Activated T-helper 2 cell treated with anti-CD3 and anti-CD28 coated beads, Interferon-gamma antibody, Interleukin-2, Interleukin-4, amounts not matched to agents 10 μg/mL and 5 μg/mL and 100 μg/mL, durations not matched to agents 14 hours and 24 hours and 36 hours (primary cell): Measurements from ENCODE around the gene USO1. TPM values are rescaled to one million over a fixed set of nuclear protein-coding genes. Genes with fewer than 3 reads are reported as not detected.

Source experiments
- DNase-seq: peaks from one replicate; pipeline ENCODE4 v3.0.0; 2021; ENCODE audit warnings: low spot score
- H3K27ac Mint-ChIP-seq: one replicate; pipeline ENCODE4 v1.8.0; 2021; ENCODE audit warnings: mixed read lengths
- H3K27me3 Mint-ChIP-seq: one replicate; pipeline ENCODE4 v1.8.0; 2021; ENCODE audit warnings: low read depth, mixed read lengths
- H3K36me3 Mint-ChIP-seq: one replicate; pipeline ENCODE4 v1.8.0; 2021; ENCODE audit warnings: low read depth, mixed read lengths
- H3K4me1 Mint-ChIP-seq: one replicate; pipeline ENCODE4 v1.8.0; 2021; ENCODE audit warnings: low read depth, mixed read lengths
- H3K4me3 Mint-ChIP-seq: one replicate; pipeline ENCODE4 v1.8.0; 2021; ENCODE audit warnings: low read depth, mild to moderate bottlenecking, moderate library complexity, mixed read lengths
- H3K9me3 Mint-ChIP-seq: one replicate; pipeline ENCODE4 v1.8.0; 2021; ENCODE audit warnings: mixed read lengths
- intact Hi-C: fragments of 100-400 bp; cut with micrococcal nuclease; formaldehyde crosslinking; loops from one replicate; pipeline ENCODE4 v1.15.1; 2023
- total RNA-seq: library from RNA; stranded (reverse); gene quantifications from 2 replicates; pipeline ENCODE4 v1.2.3, GENCODE V29; 2022

Gene USO1
- total RNA-seq, 1 donor from 2014 or later, result 59.0 TPM

DNA sequence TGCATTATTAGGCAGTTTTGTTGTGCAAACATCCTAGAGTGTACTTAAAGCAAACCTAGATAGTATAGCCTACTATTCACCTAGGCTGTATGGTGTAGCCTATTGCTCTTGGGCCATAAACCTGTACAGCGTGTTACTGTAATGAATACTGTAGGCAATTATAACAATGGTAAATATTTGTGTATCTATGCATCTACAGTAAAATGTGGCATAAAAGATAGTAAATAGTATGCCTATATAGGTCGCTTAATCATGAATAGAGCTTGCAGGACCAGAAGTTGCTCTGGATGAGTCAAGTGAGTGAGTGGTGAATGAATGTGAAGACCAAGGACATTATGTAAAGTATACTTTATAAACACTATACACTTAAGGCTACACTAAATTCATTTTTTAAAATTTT, 16.6 kb downstream of the USO1 start:
- Mint-ChIP-seq H3K9me3 (no peaks in the 10 kb centered on the region), H3K4me3 (no peak overlapping the region), H3K4me1 (peaks cover 3% of the 10 kb centered on the region), H3K36me3 (peaks cover 11% of the 10 kb centered on the region), H3K27me3 (no peaks in the 10 kb centered on the region), H3K27ac (no peak overlapping the region)
- no peak for DNase-seq
- intact Hi-C loops, result no loop called here

DNA sequence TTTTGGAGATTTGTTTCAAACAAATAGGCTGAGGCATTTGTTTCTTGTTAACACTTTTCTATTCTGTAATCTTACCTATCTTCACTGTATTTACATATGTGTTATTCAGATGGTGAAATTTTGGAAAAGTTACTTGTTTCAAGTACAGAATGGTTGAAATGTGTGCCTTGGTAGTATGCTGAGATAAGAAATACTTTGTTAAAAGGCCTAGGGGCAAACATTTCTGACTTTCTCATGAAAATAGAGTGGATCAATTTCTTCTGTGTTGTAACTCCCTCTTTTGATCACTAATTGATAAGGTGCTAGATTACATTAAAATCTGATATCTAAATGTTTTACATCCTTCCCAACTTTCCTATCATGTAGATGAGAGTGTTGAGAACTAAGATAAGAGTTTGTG, 18.1 kb downstream of the USO1 start:
- Mint-ChIP-seq H3K4me1 (peaks cover 2% of the 10 kb centered on the region), H3K9me3 (no peaks in the 10 kb centered on the region), H3K27ac (no peak overlapping the region), H3K36me3 (peaks cover 9% of the 10 kb centered on the region), H3K27me3 (no peaks in the 10 kb centered on the region), H3K4me3 (no peak overlapping the region)
- DNase-seq, result no peak
- intact Hi-C loops, result no loop called here

DNA sequence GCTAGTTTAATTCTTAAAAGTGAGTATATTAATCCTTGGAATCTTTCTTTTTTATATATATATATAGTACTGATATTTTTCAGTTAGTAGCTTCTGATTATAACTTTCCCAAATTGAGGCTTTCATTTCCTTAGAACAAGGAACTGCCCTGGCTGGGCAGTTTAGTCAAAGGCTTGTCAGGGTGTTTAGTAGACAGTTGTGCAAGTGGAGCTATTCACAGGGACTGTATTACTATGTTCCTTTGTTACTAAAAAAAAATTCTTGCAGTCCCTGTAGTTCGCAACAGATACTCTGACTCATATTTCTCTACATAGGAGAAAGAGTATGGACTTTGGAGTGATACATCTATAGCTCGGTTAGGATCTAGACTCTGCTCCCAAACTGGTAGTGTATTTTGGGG, 20.8 kb downstream of the USO1 start:
- Mint-ChIP-seq H3K4me3 (no peak overlapping the region), H3K27ac (no peak overlapping the region), H3K27me3 (no peaks in the 10 kb centered on the region), H3K36me3 (peaks cover 9% of the 10 kb centered on the region), H3K9me3 (no peaks in the 10 kb centered on the region), H3K4me1 (peaks cover 2% of the 10 kb centered on the region)
- DNase-seq, result no peak
- intact Hi-C loops, result no loop called here

DNA sequence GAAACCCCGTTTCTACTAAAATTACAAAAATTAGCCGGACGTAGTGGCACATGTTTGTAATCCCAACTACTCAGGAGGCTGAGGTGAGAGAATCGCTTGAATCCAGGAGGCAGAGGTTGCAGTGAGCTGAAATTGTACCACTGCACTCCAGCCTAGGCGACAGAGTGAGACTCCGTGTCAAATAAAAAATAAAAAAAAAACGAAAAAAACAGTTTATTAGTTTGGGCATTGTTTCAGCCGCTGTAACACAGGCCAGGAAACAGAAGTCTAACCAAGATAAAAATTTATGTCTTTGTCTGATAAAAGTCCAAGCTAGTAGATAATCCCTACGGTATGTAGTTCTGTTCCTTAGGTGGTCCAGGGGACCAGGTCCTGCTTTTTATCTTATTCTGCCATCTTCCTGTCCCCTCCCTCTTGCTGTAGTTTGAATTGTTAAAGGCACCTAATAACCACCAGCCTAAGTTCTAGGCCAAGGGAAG, 21.4 kb downstream of the USO1 start:
- H3K36me3 Mint-ChIP-seq, result peaks cover 9% of the 10 kb centered on the region
- H3K4me3 Mint-ChIP-seq, result no peak overlapping the region
- H3K9me3 Mint-ChIP-seq, result no peaks in the 10 kb centered on the region
- peaks cover 2% of the 10 kb centered on the region for H3K4me1 Mint-ChIP-seq
- no peak overlapping the region for H3K27ac Mint-ChIP-seq
- intact Hi-C loops, result no loop called here
- DNase-seq, result no peak
- H3K27me3 Mint-ChIP-seq, result no peaks in the 10 kb centered on the region

DNA sequence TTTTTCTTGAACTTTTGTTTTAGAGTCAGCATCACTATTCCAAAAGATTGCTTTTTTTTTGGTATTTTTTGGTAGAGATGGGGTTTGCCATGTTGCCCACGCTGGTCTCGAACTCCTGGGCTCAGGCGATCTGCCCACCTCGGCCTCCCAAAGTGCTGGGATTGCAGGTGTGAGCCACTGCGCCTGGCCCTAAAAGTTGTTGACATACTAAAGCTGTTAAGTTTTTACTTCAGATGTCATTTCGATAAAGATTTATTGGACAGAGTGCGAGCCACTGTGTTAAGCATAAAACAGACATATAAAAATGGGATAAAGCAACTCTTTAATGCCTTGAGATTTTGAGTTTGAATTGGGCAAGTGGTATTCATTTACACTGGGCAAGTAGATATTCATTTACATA, 28.3 kb downstream of the USO1 start:
- no peak overlapping the region for H3K27ac Mint-ChIP-seq
- intact Hi-C loops, result no loop called here
- no peaks in the 10 kb centered on the region for H3K27me3 Mint-ChIP-seq
- no peak for DNase-seq
- H3K4me3 Mint-ChIP-seq, result no peak overlapping the region
- H3K4me1 Mint-ChIP-seq, result peaks cover 2% of the 10 kb centered on the region
- H3K36me3 Mint-ChIP-seq, result peaks cover 37% of the 10 kb centered on the region
- H3K9me3 Mint-ChIP-seq, result no peaks in the 10 kb centered on the region

DNA sequence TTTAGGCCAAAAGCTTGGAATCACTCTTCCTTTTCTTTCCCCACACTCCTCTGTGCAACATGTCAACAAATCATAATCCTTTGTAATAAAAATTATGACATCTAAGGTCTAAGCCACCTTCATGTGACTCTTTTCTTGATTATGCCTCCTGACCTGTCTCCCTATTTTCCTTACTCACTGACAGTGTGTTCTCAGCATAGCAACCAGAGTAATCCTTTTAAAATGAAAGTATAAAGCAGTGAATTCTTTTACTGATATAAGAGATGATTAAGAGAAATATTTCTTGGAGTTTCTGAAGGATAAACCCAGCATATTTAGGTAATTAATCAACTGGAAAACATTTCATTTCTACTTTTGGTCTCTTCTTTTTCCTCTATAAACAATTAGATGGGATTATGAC, 44.7 kb downstream of the USO1 start:
- intact Hi-C loops, result no loop called here
- Mint-ChIP-seq H3K27ac (no peak overlapping the region), H3K36me3 (peaks cover 37% of the 10 kb centered on the region), H3K27me3 (no peaks in the 10 kb centered on the region), H3K4me1 (peaks cover 2% of the 10 kb centered on the region), H3K9me3 (no peaks in the 10 kb centered on the region), H3K4me3 (no peak overlapping the region)
- no peak for DNase-seq

DNA sequence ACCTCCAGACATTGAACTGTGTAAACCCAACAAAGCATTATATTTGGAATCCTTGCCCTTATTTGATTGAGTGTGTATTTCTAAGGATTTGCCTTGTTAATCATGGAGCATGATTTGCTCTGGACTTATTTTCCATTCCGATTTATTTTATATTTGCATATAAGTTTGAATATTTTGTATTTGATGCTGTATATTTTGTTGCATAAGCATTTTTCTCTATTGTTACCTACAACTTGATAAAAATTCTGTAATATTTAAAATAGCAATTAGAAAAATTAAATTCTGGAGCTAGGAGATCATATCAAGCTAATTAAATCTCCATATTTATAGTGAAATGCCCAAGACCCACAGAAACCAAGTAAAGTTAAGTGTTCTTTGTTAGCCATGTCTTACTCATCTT, 47.2 kb downstream of the USO1 start:
- H3K27me3 Mint-ChIP-seq, result no peaks in the 10 kb centered on the region
- no peak for DNase-seq
- peaks cover 2% of the 10 kb centered on the region for H3K4me1 Mint-ChIP-seq
- H3K27ac Mint-ChIP-seq, result no peak overlapping the region
- peaks cover 9% of the 10 kb centered on the region for H3K9me3 Mint-ChIP-seq
- intact Hi-C loops, result no loop called here
- no peak overlapping the region for H3K4me3 Mint-ChIP-seq
- H3K36me3 Mint-ChIP-seq, result peaks cover 63% of the 10 kb centered on the region

DNA sequence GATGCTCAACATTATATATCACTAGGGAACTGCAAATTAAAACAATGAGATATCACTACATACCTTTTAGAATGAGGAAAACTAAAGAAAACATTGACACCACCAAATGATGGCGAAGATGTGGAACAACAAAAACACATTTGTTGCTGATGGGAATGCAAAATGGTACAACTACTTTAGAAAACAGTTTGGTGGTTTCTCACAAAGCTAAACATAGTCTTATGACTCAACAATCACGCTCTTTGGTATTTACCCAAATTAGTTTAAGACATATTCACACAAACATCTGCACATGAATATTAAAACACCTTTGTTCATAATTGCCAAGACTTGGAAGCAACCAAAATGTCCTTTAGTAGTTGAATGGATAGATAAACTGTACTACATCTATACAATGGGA, 53.2 kb downstream of the USO1 start:
- no peaks in the 10 kb centered on the region for H3K27me3 Mint-ChIP-seq
- no peak for DNase-seq
- intact Hi-C loops, result no loop called here
- H3K9me3 Mint-ChIP-seq, result peaks cover 13% of the 10 kb centered on the region
- H3K4me3 Mint-ChIP-seq, result no peak overlapping the region
- peaks cover 3% of the 10 kb centered on the region for H3K4me1 Mint-ChIP-seq
- peaks cover 78% of the 10 kb centered on the region for H3K36me3 Mint-ChIP-seq
- no peak overlapping the region for H3K27ac Mint-ChIP-seq

DNA sequence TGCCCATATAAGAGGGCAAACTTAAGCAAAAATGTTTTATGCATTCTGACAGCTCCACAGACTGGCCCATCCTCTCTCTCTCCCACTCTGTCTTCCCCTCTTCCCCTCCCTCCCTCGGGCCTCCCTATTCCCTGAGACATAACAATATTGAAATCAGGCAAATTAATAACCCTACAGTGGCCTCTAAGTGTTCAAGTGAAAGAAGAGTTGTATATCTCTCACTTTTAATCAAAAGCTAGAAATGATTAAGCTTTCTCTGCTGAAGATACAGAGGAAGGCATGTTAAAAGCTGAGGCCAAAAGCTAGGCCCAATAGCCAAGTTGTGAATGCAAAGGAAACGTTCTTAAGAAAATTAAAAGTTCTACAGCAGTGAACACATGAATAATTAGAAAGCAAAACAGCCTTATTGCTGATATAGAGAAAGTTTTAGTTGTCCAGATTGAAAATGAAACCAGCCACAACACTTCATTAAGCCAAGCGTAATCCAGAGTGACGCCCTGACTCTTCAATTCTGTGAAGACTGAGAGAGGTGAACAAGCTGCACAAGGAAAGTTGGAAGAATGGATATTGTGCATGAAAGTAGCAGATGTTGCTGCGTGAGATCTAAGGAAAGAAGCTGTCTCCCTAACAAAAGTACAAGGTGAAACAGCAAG, 54.9 kb downstream of the USO1 start:
- Mint-ChIP-seq H3K27me3 (no peaks in the 10 kb centered on the region), H3K9me3 (peaks cover 13% of the 10 kb centered on the region), H3K36me3 (peaks cover 83% of the 10 kb centered on the region), H3K27ac (no peak overlapping the region), H3K4me3 (no peak overlapping the region), H3K4me1 (peaks cover 3% of the 10 kb centered on the region)
- intact Hi-C loops, result no loop called here
- DNase-seq, result no peak

DNA sequence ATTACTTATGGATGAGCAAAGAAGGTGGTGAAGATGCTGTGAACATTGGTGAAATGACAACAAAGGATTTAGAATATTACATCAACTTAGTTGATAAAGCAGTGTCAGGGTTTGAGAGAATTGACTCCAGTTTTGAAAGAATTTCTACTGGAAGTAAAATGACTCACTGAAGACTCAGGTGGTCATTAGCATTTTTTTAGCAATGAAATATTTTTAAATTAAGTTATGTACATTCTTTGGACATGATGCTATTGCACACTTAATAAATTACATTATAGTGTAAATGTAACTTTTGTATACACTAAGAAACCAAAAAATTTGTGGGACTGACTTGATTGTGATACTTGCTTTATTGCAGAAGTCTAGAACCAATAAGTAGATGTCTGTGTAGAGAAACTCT, 56.9 kb downstream of the USO1 start:
- H3K36me3 Mint-ChIP-seq, result peaks cover 67% of the 10 kb centered on the region
- peaks cover 4% of the 10 kb centered on the region for H3K9me3 Mint-ChIP-seq
- H3K27me3 Mint-ChIP-seq, result no peaks in the 10 kb centered on the region
- no peak overlapping the region for H3K27ac Mint-ChIP-seq
- peaks cover 3% of the 10 kb centered on the region for H3K4me1 Mint-ChIP-seq
- no peak for DNase-seq
- intact Hi-C loops, result no loop called here
- no peak overlapping the region for H3K4me3 Mint-ChIP-seq

DNA sequence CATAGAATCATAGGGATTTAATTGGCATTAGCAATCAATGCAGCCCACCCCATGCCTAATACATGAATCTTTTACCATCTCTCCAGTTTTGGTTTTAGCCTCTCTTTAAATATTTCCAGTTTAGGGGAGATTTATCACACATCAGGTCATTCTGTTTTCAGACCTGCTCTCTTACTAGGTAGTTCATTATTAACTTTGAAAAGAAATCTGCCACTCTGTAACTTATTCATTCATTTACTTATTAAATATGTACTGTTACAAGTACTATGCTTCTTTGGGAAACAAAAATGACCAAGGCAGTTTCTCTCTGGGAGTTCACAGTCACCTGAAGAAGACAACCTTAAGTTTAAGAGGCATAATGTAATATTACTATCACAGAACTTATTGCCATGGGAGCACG, 62.1 kb downstream of the USO1 start:
- no peaks in the 10 kb centered on the region for H3K27me3 Mint-ChIP-seq
- no peaks in the 10 kb centered on the region for H3K9me3 Mint-ChIP-seq
- no peaks in the 10 kb centered on the region for H3K4me1 Mint-ChIP-seq
- H3K27ac Mint-ChIP-seq, result no peak overlapping the region
- DNase-seq, result no peak
- H3K4me3 Mint-ChIP-seq, result no peak overlapping the region
- intact Hi-C loops, result no loop called here
- H3K36me3 Mint-ChIP-seq, result peaks cover 42% of the 10 kb centered on the region

DNA sequence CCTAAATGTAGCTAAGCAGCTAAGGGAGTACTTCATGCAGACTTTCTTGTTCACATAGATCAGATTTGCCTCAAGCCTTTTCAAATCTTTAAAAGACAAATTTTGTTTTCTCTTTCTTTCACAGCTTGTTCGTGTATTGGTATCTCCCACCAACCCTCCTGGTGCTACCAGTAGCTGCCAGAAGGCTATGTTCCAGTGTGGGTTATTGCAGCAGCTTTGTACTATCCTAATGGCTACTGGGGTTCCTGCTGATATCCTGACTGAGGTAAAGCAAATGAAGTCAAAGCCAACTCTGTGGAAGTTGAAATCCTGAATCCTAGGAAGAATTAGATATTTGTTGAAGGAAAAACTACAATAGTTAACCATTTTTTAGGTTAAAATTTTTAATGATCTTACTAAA, 62.6 kb downstream of the USO1 start:
- H3K4me3 Mint-ChIP-seq, result no peak overlapping the region
- intact Hi-C loops, result no loop called here
- no peaks in the 10 kb centered on the region for H3K4me1 Mint-ChIP-seq
- H3K27ac Mint-ChIP-seq, result no peak overlapping the region
- DNase-seq, result no peak
- H3K36me3 Mint-ChIP-seq, result peaks cover 39% of the 10 kb centered on the region
- H3K9me3 Mint-ChIP-seq, result no peaks in the 10 kb centered on the region
- no peaks in the 10 kb centered on the region for H3K27me3 Mint-ChIP-seq

DNA sequence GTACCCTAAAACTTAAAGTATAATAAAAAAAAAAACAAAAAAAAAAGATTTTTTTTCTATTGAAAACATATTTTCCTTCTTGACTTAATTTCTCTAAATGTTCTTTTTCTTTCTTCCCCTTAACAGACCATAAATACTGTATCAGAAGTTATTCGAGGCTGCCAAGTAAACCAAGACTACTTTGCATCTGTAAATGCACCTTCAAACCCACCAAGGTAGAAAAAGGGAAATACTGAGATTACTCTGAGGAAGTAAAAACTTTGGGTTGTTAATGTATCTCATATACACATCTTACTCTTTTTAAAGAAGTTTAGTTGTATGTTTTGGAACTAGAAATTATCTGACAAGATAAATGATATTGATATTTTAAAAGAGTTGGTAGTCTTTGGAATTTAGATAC, 65.6 kb downstream of the USO1 start:
- Mint-ChIP-seq H3K4me3 (no peak overlapping the region), H3K9me3 (no peaks in the 10 kb centered on the region), H3K36me3 (peaks cover 33% of the 10 kb centered on the region), H3K4me1 (no peaks in the 10 kb centered on the region), H3K27ac (no peak overlapping the region), H3K27me3 (no peaks in the 10 kb centered on the region)
- no peak for DNase-seq
- intact Hi-C loops, result no loop called here

DNA sequence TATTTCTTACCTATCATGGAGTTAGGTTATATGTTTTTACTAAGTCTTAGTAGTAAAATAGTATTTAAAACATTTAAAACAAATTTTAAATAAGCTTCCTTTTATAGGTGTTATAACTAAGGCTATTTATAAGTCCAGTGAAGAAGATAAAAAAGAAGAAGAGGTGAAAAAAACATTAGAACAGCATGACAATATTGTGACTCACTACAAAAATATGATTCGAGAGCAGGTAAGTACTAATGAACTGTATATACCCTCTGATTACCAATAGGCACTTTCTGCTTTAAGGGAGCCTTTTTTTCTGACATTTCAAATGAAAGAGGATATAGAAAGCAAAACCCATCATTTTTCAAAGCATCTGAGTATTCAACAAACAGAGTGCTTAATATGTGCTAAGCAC, 76.6 kb downstream of the USO1 start:
- Mint-ChIP-seq H3K36me3 (peaks cover 42% of the 10 kb centered on the region), H3K4me1 (peaks cover 2% of the 10 kb centered on the region), H3K9me3 (no peaks in the 10 kb centered on the region), H3K4me3 (no peak overlapping the region), H3K27ac (no peak overlapping the region), H3K27me3 (no peaks in the 10 kb centered on the region)
- DNase-seq, result no peak
- intact Hi-C loops, result no loop called here
